SK-N-MC (cell line): ENCODE results near the gene LRRC15.

Source experiments
- EZH2 ChIP-seq: fragments of 200-600 bp; sonication (generic); IDR thresholded peaks from one replicate; pipeline ENCODE4 v1.6.1; 2017; ENCODE audit warnings: antibody characterized with exemption
- POLR2AphosphoS5 ChIP-seq: IDR thresholded peaks from 2 replicates; pipeline ENCODE4 v1.6.1; 2012; ENCODE audit warnings: mild to moderate bottlenecking, low read depth, low read length, borderline replicate concordance

GRCh38 chr3:194322678-194323211, 46.8 kb downstream of the LRRC15 start:
- TF ChIP-seq POLR2AphosphoS5 (no peak), EZH2 (no peak)
